Upper lobe of left lung (tissue), 4 donors: ENCODE results near the gene LAMA3.

Experiments
- CTCF ChIP-seq, 6 experiments: fragments of 450-650 bp in 4 of 6; fragments of 200-600 bp in 2 of 6; sonication (generic) in 2 of 6; IDR thresholded peaks; one replicate each; pipeline ENCODE4 v1.5.1; 2016 to 2019; ENCODE audit warnings: antibody characterized with exemption in 6 of 6
- EP300 ChIP-seq, 4 donors: sonication (generic); formaldehyde crosslinking; IDR thresholded peaks; one replicate each; pipeline ENCODE4 v1.5.1; 2017; ENCODE audit warnings: antibody characterized with exemption in 4 of 4, control low read depth in 2 of 4
- POLR2A ChIP-seq, 4 donors: fragments of 450-650 bp; IDR thresholded peaks; one replicate each; pipeline ENCODE4 v1.5.1; 2016 to 2017; ENCODE audit warnings: antibody characterized with exemption in 4 of 4, mild to moderate bottlenecking in 2 of 4
- POLR2AphosphoS5 ChIP-seq, 2 donors: sonication (generic); formaldehyde crosslinking; IDR thresholded peaks; one replicate each; pipeline ENCODE4 v1.5.1; 2017; ENCODE audit warnings: antibody characterized with exemption in 2 of 2

- no peak for TF ChIP-seq POLR2AphosphoS5 (IDR thresholded peaks at IDR 0.05)
- no peak for TF ChIP-seq CTCF (IDR thresholded peaks at IDR 0.05)
- TF ChIP-seq POLR2A (IDR thresholded peaks at IDR 0.05), result no peak
- TF ChIP-seq EP300 (IDR thresholded peaks at IDR 0.05), result no peak
These were observed 245.0 kb downstream of the LAMA3 start for GRCh38 chr18:23934252-23934651.
